GM21367 (cell line): ENCODE measurements around the gene PAQR3.
A peak's percentile ranks its signal among the peaks of the same experiment; 100 is the strongest.

Experiments used
- ATAC-seq: cut with Tn5 transposase; IDR thresholded peaks from one replicate; pipeline ENCODE4 v1.9.1; 2021; ENCODE audit not compliant: unreplicated experiment

The PAQR3 gene

GRCh38 chr4:78938868-78939666, at the start of gene PAQR3:
Gene PAQR3, minus strand, starts transcription at chr4:78939438. Its CDS starts 214 bp downstream, at chr4:78939224.
- peak; percentile 99 for ATAC-seq

GRCh38 chr4:78987683-78988082, 48.4 kb upstream of the PAQR3 start:
- ATAC-seq, result no peak

GRCh38 chr4:78984593-78984992, 45.4 kb upstream of the PAQR3 start:
- no peak for ATAC-seq

- ATAC-seq, result no peak
Measured at GRCh38 chr4:78975865-78976264, 36.6 kb upstream of the PAQR3 start.

GRCh38 chr4:78971776-78972175, 32.5 kb upstream of the PAQR3 start:
- no peak for ATAC-seq

GRCh38 chr4:78971326-78971725, 32.1 kb upstream of the PAQR3 start:
- no peak for ATAC-seq

- ATAC-seq, result no peak
Measured at GRCh38 chr4:78962597-78963115, 23.4 kb upstream of the PAQR3 start.

- ATAC-seq, result no peak
Measured at GRCh38 chr4:78960926-78961325, 21.7 kb upstream of the PAQR3 start.

- ATAC-seq, result no peak
Measured at GRCh38 chr4:78956975-78957374, 17.7 kb upstream of the PAQR3 start.

- no peak for ATAC-seq
Measured at GRCh38 chr4:78953769-78954666, 14.8 kb upstream of the PAQR3 start.

GRCh38 chr4:78953231-78953630, 14.0 kb upstream of the PAQR3 start:
- no peak for ATAC-seq

GRCh38 chr4:78951862-78952472, 12.7 kb upstream of the PAQR3 start:
- peak; percentile 81 for ATAC-seq

- ATAC-seq, result no peak
Measured at GRCh38 chr4:78949735-78950134, 10.5 kb upstream of the PAQR3 start.

GRCh38 chr4:78945651-78946179, 6.5 kb upstream of the PAQR3 start:
- no peak for ATAC-seq

GRCh38 chr4:78944381-78944780, 5.1 kb upstream of the PAQR3 start:
- no peak for ATAC-seq

- ATAC-seq, result no peak
Measured at GRCh38 chr4:78940752-78941151, 1.5 kb upstream of the PAQR3 start.

GRCh38 chr4:78939667-78940008, 400 bp upstream of the PAQR3 start:
- ATAC-seq, result peak; percentile 9

GRCh38 chr4:78938474-78938867, 767 bp downstream of the PAQR3 start:
- ATAC-seq, result no peak

- no peak for ATAC-seq
Measured at GRCh38 chr4:78937837-78938236, 1.4 kb downstream of the PAQR3 start.

GRCh38 chr4:78936989-78937388, 2.2 kb downstream of the PAQR3 start:
- ATAC-seq, result no peak

- ATAC-seq, result no peak
Measured at GRCh38 chr4:78930016-78930629, 9.1 kb downstream of the PAQR3 start.
